Measurements from ENCODE around the gene PHF3. TPM values are rescaled to one million over a fixed set of nuclear protein-coding genes. Genes with fewer than 3 reads are reported as not detected.

Gene PHF3
- total and polyA plus RNA-seq, 2 experiments from 2014 or later, result 37.1 to 77.3 TPM

DNA sequence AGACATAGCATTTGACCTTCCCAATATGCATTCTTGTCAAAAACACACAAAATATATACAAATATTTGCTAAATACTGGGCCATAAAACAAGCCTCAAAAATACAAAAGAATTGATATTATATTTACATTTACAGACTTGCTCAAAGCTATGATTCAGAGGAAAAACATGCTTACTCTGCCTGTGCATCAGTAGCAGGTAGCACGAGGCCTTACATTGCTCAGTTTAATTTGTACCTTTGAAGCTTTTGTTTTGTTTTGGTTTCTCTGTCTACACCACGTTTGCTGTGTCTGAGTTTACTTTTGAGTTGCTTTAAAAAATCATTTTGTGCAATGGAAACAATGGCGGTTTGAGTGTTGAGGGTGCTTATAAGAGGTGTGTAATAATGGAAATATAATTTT lies 99.3 kb downstream of the PHF3 start:
- Mint-ChIP-seq H3K4me1 (no peaks in the 10 kb centered on the region), H3K36me3 (ENCODE audit: low read depth) (no peaks in the 10 kb centered on the region; the same call in 2 of the 3 replicates), H3K27ac (no peak overlapping the region), H3K4me3 (no peak overlapping the region), H3K9me3 (peaks cover 6% of the 10 kb centered on the region; the same call in 2 of the 3 replicates), H3K27me3 (ENCODE audit: insufficient read depth, low read depth, poor library complexity) (peaks cover 3% of the 10 kb centered on the region)
- ATAC-seq, result no peak
- Histone ChIP-seq H3K79me2 (replicated peaks; ENCODE audit: insufficient read depth) (no peaks in the 10 kb centered on the region), H3K27ac (ENCODE audit: low read depth) (no peak overlapping the region), H3K4me1 (ENCODE audit: insufficient read depth) (no peaks in the 10 kb centered on the region), H3K4me2 (no peak overlapping the region), H4K20me1 (replicated peaks; ENCODE audit: insufficient read depth) (no peaks in the 10 kb centered on the region), H2AFZ (no peak overlapping the region), H3K9me2 (ENCODE audit: insufficient read depth) (no peaks in the 10 kb centered on the region), H3F3A (replicated peaks; ENCODE audit: low read depth) (no peaks in the 10 kb centered on the region), H3K27me3 (ENCODE audit: insufficient read depth) (no peaks in the 10 kb centered on the region), H3K4me3 (no peak overlapping the region), H3K36me3 (ENCODE audit: insufficient read depth) (no peaks in the 10 kb centered on the region)
- no peak for DNase-seq (ENCODE audit: low spot score)
- no peak for TF ChIP-seq ZNF331 (CRISPR knock-in tag; IDR thresholded peaks at IDR 0.05; ENCODE audit: low read depth)
- TF ChIP-seq JUNB (IDR thresholded peaks at IDR 0.05; ENCODE audit: unreplicated experiment), result no peak
- TF ChIP-seq NANOG (IDR thresholded peaks at IDR 0.05; ENCODE audit: borderline replicate concordance), result no peak
- TF ChIP-seq POLR2AphosphoS5 (IDR thresholded peaks at IDR 0.05; ENCODE audit: low read depth), result no peak
- TF ChIP-seq EZH2phosphoT487 (IDR thresholded peaks at IDR 0.05; ENCODE audit: unreplicated experiment), result no peak
- no peak for TF ChIP-seq EZH2 (IDR thresholded peaks at IDR 0.05; ENCODE audit: low read depth, unreplicated experiment)
- no peak for TF ChIP-seq CREB1 (CRISPR knock-in tag; IDR thresholded peaks at IDR 0.05; ENCODE audit: low read depth)
- TF ChIP-seq ZNF114 (CRISPR knock-in tag; IDR thresholded peaks at IDR 0.05), result no peak
- TF ChIP-seq STAT1 (IDR thresholded peaks at IDR 0.05; ENCODE audit: unreplicated experiment), result no peak
- TF ChIP-seq, protein P1, sequence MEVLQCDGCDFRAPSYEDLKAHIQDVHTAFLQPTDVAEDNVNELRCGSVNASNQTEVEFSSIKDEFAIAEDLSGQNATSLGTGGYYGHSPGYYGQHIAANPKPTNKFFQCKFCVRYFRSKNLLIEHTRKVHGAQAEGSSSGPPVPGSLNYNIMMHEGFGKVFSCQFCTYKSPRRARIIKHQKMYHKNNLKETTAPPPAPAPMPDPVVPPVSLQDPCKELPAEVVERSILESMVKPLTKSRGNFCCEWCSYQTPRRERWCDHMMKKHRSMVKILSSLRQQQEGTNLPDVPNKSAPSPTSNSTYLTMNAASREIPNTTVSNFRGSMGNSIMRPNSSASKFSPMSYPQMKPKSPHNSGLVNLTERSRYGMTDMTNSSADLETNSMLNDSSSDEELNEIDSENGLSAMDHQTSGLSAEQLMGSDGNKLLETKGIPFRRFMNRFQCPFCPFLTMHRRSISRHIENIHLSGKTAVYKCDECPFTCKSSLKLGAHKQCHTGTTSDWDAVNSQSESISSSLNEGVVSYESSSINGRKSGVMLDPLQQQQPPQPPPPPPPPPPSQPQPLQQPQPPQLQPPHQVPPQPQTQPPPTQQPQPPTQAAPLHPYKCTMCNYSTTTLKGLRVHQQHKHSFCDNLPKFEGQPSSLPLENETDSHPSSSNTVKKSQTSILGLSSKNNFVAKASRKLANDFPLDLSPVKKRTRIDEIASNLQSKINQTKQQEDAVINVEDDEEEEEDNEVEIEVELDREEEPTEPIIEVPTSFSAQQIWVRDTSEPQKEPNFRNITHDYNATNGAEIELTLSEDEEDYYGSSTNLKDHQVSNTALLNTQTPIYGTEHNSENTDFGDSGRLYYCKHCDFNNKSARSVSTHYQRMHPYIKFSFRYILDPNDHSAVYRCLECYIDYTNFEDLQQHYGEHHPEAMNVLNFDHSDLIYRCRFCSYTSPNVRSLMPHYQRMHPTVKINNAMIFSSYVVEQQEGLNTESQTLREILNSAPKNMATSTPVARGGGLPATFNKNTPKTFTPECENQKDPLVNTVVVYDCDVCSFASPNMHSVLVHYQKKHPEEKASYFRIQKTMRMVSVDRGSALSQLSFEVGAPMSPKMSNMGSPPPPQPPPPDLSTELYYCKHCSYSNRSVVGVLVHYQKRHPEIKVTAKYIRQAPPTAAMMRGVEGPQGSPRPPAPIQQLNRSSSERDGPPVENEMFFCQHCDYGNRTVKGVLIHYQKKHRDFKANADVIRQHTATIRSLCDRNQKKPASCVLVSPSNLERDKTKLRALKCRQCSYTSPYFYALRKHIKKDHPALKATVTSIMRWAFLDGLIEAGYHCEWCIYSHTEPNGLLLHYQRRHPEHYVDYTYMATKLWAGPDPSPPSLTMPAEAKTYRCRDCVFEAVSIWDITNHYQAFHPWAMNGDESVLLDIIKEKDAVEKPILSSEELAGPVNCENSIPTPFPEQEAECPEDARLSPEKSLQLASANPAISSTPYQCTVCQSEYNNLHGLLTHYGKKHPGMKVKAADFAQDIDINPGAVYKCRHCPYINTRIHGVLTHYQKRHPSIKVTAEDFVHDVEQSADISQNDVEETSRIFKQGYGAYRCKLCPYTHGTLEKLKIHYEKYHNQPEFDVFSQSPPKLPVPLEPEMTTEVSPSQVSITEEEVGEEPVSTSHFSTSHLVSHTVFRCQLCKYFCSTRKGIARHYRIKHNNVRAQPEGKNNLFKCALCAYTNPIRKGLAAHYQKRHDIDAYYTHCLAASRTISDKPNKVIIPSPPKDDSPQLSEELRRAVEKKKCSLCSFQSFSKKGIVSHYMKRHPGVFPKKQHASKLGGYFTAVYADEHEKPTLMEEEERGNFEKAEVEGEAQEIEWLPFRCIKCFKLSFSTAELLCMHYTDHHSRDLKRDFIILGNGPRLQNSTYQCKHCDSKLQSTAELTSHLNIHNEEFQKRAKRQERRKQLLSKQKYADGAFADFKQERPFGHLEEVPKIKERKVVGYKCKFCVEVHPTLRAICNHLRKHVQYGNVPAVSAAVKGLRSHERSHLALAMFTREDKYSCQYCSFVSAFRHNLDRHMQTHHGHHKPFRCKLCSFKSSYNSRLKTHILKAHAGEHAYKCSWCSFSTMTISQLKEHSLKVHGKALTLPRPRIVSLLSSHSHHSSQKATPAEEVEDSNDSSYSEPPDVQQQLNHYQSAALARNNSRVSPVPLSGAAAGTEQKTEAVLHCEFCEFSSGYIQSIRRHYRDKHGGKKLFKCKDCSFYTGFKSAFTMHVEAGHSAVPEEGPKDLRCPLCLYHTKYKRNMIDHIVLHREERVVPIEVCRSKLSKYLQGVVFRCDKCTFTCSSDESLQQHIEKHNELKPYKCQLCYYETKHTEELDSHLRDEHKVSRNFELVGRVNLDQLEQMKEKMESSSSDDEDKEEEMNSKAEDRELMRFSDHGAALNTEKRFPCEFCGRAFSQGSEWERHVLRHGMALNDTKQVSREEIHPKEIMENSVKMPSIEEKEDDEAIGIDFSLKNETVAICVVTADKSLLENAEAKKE (CRISPR knock-in tag; IDR thresholded peaks at IDR 0.05), result no peak
- TF ChIP-seq, protein P2, sequence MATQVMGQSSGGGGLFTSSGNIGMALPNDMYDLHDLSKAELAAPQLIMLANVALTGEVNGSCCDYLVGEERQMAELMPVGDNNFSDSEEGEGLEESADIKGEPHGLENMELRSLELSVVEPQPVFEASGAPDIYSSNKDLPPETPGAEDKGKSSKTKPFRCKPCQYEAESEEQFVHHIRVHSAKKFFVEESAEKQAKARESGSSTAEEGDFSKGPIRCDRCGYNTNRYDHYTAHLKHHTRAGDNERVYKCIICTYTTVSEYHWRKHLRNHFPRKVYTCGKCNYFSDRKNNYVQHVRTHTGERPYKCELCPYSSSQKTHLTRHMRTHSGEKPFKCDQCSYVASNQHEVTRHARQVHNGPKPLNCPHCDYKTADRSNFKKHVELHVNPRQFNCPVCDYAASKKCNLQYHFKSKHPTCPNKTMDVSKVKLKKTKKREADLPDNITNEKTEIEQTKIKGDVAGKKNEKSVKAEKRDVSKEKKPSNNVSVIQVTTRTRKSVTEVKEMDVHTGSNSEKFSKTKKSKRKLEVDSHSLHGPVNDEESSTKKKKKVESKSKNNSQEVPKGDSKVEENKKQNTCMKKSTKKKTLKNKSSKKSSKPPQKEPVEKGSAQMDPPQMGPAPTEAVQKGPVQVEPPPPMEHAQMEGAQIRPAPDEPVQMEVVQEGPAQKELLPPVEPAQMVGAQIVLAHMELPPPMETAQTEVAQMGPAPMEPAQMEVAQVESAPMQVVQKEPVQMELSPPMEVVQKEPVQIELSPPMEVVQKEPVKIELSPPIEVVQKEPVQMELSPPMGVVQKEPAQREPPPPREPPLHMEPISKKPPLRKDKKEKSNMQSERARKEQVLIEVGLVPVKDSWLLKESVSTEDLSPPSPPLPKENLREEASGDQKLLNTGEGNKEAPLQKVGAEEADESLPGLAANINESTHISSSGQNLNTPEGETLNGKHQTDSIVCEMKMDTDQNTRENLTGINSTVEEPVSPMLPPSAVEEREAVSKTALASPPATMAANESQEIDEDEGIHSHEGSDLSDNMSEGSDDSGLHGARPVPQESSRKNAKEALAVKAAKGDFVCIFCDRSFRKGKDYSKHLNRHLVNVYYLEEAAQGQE (IDR thresholded peaks at IDR 0.05; ENCODE audit: unreplicated experiment), result no peak
- TF ChIP-seq, protein P3, sequence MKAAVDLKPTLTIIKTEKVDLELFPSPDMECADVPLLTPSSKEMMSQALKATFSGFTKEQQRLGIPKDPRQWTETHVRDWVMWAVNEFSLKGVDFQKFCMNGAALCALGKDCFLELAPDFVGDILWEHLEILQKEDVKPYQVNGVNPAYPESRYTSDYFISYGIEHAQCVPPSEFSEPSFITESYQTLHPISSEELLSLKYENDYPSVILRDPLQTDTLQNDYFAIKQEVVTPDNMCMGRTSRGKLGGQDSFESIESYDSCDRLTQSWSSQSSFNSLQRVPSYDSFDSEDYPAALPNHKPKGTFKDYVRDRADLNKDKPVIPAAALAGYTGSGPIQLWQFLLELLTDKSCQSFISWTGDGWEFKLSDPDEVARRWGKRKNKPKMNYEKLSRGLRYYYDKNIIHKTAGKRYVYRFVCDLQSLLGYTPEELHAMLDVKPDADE (IDR thresholded peaks at IDR 0.05), result no peak
- TF ChIP-seq, protein P4, sequence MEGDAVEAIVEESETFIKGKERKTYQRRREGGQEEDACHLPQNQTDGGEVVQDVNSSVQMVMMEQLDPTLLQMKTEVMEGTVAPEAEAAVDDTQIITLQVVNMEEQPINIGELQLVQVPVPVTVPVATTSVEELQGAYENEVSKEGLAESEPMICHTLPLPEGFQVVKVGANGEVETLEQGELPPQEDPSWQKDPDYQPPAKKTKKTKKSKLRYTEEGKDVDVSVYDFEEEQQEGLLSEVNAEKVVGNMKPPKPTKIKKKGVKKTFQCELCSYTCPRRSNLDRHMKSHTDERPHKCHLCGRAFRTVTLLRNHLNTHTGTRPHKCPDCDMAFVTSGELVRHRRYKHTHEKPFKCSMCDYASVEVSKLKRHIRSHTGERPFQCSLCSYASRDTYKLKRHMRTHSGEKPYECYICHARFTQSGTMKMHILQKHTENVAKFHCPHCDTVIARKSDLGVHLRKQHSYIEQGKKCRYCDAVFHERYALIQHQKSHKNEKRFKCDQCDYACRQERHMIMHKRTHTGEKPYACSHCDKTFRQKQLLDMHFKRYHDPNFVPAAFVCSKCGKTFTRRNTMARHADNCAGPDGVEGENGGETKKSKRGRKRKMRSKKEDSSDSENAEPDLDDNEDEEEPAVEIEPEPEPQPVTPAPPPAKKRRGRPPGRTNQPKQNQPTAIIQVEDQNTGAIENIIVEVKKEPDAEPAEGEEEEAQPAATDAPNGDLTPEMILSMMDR (conservative IDR thresholded peaks at IDR 0.05; ENCODE audit: low read depth in 2 of 2), result no peak
